ENCODE results near the gene EDAR.

EDAR gene

GRCh38 chr2:108988796-108989713 is at the start of gene EDAR:
Gene EDAR (minus strand): TSS chr2:108989220. CDS start chr2:108931014, 58,206 bp downstream.
- Mint-ChIP-seq H3K27ac (no peak within 1 kb of the TSS), H3K4me1 (peaks cover 8% of the 10 kb centered on the region), H3K4me3 (no peak within 1 kb of the TSS), H3K36me3 (no peaks in the 10 kb centered on the region), H3K9me3 (no peaks in the 10 kb centered on the region)
- DNase-seq (ENCODE audit: low spot score in 2 of 2) (no peak), ATAC-seq (peak; percentile 51)

GRCh38 chr2:109033171-109033570 is 44.2 kb upstream of the EDAR start:
- ATAC-seq (no peak), DNase-seq (ENCODE audit: low spot score in 2 of 2) (no peak)
- Mint-ChIP-seq H3K4me3 (no peak overlapping the region), H3K36me3 (no peaks in the 10 kb centered on the region), H3K9me3 (no peaks in the 10 kb centered on the region), H3K4me1 (peaks cover 28% of the 10 kb centered on the region), H3K27ac (no peak overlapping the region)

DNA sequence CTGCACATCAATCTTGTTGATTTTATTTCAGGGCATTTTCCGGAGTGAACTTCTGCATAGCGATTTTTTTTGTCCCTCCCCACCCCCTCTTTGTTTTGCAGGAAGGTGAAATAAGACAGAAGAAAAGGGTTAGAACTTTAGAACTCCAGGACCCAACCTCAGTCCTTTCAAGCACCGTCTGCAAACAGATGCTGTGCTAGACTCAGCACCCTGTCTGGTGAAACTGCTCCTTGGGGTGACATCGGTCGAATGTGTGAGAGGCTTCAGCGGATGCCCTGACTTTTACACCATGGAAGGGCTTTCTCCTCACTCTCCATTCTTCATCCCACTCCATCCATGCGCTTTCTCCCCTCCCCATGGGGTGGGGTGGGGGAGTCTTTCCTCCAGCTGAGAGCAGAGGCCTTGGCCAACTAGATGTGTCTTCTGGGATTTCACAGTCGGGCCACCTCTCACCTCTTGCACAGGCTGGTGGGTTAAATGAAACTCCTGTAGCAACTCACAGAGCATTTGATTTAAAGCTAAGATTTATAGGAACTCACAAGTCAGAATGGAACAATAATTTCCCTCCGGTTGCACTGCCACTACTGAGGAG is 43.3 kb upstream of the EDAR start:
- peak; percentile 22 for ATAC-seq

GRCh38 chr2:109031476-109032228 is 42.6 kb upstream of the EDAR start:
- H3K4me3 Mint-ChIP-seq = peak overlapping the region; percentile 73
- H3K9me3 Mint-ChIP-seq = no peaks in the 10 kb centered on the region
- H3K27ac Mint-ChIP-seq = peak overlapping the region; percentile 48
- ATAC-seq (peak; percentile 72), DNase-seq (ENCODE audit: low spot score in 2 of 2) (peak; percentile 31 to 69)
- H3K36me3 Mint-ChIP-seq = no peaks in the 10 kb centered on the region
- peaks cover 28% of the 10 kb centered on the region for H3K4me1 Mint-ChIP-seq

More for the DNA sequence above, 43.3 kb upstream of the EDAR start:
- peak overlapping the region; percentile 48 for H3K27ac Mint-ChIP-seq
- peak overlapping the region; percentile 73 for H3K4me3 Mint-ChIP-seq
- DNase-seq (ENCODE audit: low spot score in 2 of 2) = no peak
- H3K36me3 Mint-ChIP-seq = no peaks in the 10 kb centered on the region
- H3K9me3 Mint-ChIP-seq = no peaks in the 10 kb centered on the region
- H3K4me1 Mint-ChIP-seq = peaks cover 28% of the 10 kb centered on the region

DNA sequence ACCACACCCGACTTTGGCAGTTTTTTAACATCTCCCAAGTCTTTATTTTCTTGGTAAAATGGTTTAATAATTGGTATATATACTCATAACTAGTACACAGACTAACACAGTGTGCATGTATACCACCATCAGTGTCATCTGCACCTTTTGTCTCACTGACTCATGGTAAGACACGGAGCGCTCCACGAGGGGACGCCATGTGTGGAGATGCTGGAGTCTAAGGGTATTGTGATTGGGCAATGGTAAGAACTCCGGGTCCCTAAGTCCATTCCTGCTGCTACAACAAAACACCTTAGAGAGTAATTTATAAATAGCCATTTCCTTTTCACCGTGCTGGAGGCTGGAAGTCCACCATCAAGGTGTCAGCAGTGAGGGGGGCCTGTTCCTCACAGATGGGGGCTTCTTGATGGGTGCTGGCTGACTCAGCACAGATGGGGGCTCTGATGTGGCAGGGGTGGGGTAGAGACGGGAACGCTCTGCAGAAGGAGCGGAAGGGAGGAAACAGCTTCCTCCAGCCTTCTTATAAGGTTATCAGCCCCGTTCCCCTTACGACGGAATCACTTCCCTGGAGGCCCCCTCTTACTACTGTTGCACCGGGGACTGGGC is 42.0 kb upstream of the EDAR start:
- H3K4me1 Mint-ChIP-seq = peaks cover 28% of the 10 kb centered on the region
- ATAC-seq (no peak), DNase-seq (ENCODE audit: low spot score in 2 of 2) (no peak)
- no peaks in the 10 kb centered on the region for H3K9me3 Mint-ChIP-seq
- H3K27ac Mint-ChIP-seq = peak overlapping the region; percentile 48
- H3K36me3 Mint-ChIP-seq = no peaks in the 10 kb centered on the region
- H3K4me3 Mint-ChIP-seq = peak overlapping the region; percentile 73

GRCh38 chr2:109029490-109030201 is 40.6 kb upstream of the EDAR start:
- DNase-seq (ENCODE audit: low spot score in 2 of 2) = no peak

GRCh38 chr2:109028738-109029489 is 39.9 kb upstream of the EDAR start:
- DNase-seq (ENCODE audit: low spot score in 2 of 2) (no peak), ATAC-seq (no peak)
- Mint-ChIP-seq H3K36me3 (no peaks in the 10 kb centered on the region), H3K9me3 (no peaks in the 10 kb centered on the region), H3K4me3 (no peak overlapping the region), H3K4me1 (peaks cover 20% of the 10 kb centered on the region), H3K27ac (no peak overlapping the region)

More at GRCh38 chr2:109029490-109030201, 40.6 kb upstream of the EDAR start:
- Mint-ChIP-seq H3K4me1 (peaks cover 27% of the 10 kb centered on the region), H3K4me3 (no peak overlapping the region), H3K36me3 (no peaks in the 10 kb centered on the region), H3K27ac (no peak overlapping the region), H3K9me3 (no peaks in the 10 kb centered on the region)
- ATAC-seq = no peak

- H3K9me3 Mint-ChIP-seq = no peaks in the 10 kb centered on the region
- DNase-seq (ENCODE audit: low spot score in 2 of 2) (no peak), ATAC-seq (no peak)
- H3K4me3 Mint-ChIP-seq = no peak overlapping the region
- H3K36me3 Mint-ChIP-seq = no peaks in the 10 kb centered on the region
- H3K4me1 Mint-ChIP-seq = peaks cover 17% of the 10 kb centered on the region
- no peak overlapping the region for H3K27ac Mint-ChIP-seq
Observed at GRCh38 chr2:109028277-109028676, 39.3 kb upstream of the EDAR start.

DNA sequence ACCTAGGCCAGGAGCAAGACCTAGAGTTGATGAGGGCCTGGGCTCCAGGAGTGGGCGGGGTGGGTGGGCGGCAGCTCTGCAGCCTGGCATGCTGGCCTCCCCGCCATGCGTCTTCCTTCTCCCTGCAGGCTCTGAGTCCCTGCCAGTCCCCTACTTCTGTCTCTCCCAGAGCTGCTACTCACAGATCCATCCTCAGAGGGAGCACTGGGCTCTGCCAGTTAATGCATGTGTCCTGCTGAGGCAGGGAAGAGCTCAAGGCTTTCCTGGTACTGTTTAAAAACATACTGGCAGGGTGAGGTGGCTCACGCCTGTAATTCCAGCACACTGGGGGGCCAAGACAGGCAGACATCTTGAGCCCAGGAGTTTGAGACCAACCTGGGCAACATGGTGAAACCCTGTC is 38.7 kb upstream of the EDAR start:
- Mint-ChIP-seq H3K4me1 (peaks cover 13% of the 10 kb centered on the region), H3K4me3 (no peak overlapping the region), H3K9me3 (no peaks in the 10 kb centered on the region), H3K27ac (no peak overlapping the region), H3K36me3 (no peaks in the 10 kb centered on the region)
- no peak for ATAC-seq
- DNase-seq (ENCODE audit: low spot score in 2 of 2) = no peak

GRCh38 chr2:109024477-109024876 is 35.5 kb upstream of the EDAR start:
- Mint-ChIP-seq H3K9me3 (no peaks in the 10 kb centered on the region), H3K27ac (no peak overlapping the region), H3K4me1 (peaks cover 10% of the 10 kb centered on the region), H3K36me3 (no peaks in the 10 kb centered on the region), H3K4me3 (no peak overlapping the region)
- no peak for ATAC-seq
- no peak for DNase-seq (ENCODE audit: low spot score in 2 of 2)

- no peak for DNase-seq (ENCODE audit: low spot score in 2 of 2)
- Mint-ChIP-seq H3K9me3 (no peaks in the 10 kb centered on the region), H3K4me1 (peaks cover 10% of the 10 kb centered on the region), H3K27ac (no peak overlapping the region), H3K36me3 (no peaks in the 10 kb centered on the region), H3K4me3 (no peak overlapping the region)
- ATAC-seq = no peak
Observed at GRCh38 chr2:109021895-109022300, 32.9 kb upstream of the EDAR start.

DNA sequence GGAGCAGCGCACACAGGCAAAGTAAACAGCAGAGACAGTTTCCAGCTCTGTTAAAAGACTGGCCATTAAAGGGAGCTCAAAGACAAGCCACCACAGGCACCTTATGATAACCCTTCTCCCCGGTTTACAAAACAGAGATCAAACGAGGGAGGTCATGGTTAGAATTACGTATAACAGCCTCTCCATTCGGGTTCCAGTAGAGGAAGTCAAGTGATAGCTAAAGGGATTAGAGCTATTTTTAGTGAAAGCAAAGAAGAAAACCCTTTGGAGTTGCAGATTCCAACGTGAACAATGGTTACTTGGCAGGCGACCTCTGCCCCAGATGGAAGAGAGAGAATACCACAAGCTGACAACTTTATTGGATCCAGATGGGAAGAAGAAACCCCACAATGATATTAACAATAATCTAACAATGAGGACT is 31.2 kb upstream of the EDAR start:
- Mint-ChIP-seq H3K9me3 (no peaks in the 10 kb centered on the region), H3K36me3 (no peaks in the 10 kb centered on the region), H3K27ac (no peak overlapping the region), H3K4me3 (no peak overlapping the region), H3K4me1 (peaks cover 10% of the 10 kb centered on the region)
- DNase-seq (ENCODE audit: low spot score in 2 of 2) (no peak), ATAC-seq (no peak)

- Mint-ChIP-seq H3K4me3 (no peak overlapping the region), H3K4me1 (peaks cover 10% of the 10 kb centered on the region)
- ATAC-seq = no peak
Observed at GRCh38 chr2:109018452-109018851, 29.4 kb upstream of the EDAR start.

DNA sequence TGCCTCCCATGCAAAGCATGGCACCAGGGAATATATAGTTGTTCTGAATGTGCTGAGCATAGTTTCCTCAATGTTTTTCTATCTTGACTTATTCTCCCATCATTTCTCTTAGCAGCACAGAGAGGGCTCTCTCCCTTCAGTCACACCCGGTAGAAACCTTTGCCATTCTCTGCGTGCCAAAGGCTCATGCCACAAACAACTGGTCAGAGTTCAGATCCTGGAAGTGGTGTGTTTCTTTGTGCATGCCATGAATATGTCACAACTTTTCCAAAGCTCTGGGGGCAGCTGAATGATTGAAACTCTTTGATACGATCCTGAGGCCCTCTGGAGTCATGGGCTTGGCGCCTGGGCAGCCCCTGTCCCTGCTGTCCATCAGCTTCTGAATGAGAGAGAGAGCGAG is 28.0 kb upstream of the EDAR start:
- H3K4me3 Mint-ChIP-seq = no peak overlapping the region
- DNase-seq (ENCODE audit: low spot score in 2 of 2) (no peak), ATAC-seq (no peak)
- no peak overlapping the region for H3K27ac Mint-ChIP-seq
- no peaks in the 10 kb centered on the region for H3K9me3 Mint-ChIP-seq
- peaks cover 10% of the 10 kb centered on the region for H3K4me1 Mint-ChIP-seq
- no peaks in the 10 kb centered on the region for H3K36me3 Mint-ChIP-seq

More at GRCh38 chr2:109018452-109018851, 29.4 kb upstream of the EDAR start:
- Mint-ChIP-seq H3K27ac (no peak overlapping the region), H3K9me3 (no peaks in the 10 kb centered on the region), H3K36me3 (no peaks in the 10 kb centered on the region)
- no peak for DNase-seq (ENCODE audit: low spot score in 2 of 2)

Measured in stimulated activated effector memory CD8-positive, alpha-beta T cell treated with anti-CD3 and anti-CD28 coated beads, Interleukin-12 subunit alpha, Interleukin-12 subunit beta, amount 100 ng/mL, for 72 hours (primary cell).